Measurements from ENCODE around the gene CCDC154. TPM values are rescaled to one million over a fixed set of nuclear protein-coding genes. Genes with fewer than 3 reads are reported as not detected.

Gene CCDC154
- total and polyA plus RNA-seq, 2 donors (not counting 3 experiments of a cell fraction or from before 2014, with no cell fraction given) = 0.65 to 0.75 TPM

DNA sequence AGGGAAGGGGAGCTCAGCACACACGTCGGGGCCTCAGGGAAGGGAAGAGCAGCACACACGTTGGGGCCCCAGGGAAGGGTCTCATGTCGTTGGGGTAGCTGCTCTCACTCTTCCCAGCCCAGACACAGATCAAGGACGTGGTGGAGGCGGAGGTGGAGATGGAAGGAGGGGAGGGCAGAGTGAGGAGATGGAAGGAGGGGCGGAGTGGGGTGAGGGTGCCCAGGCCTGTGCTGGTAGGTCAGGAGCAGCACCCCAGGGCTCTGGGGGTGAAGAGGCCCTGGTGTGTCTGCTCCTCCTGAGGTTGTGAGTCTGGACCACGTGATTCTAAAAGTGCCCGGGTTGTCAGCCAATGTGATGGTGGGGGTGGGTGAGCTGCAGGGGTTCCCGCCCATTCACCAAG is 15.6 kb upstream of the CCDC154 start:
- dilution Hi-C loops (cut with MboI; ENCODE audit: extremely low pct_ligation_motif_present, low sequenced_read_pairs) = no loop called here
- Histone ChIP-seq H3K4me3 (replicated peaks in 1 of 3; ENCODE audit: insufficient read depth in 1 of 3, low read depth in 1 of 3, low read length in 3 of 3) (no peak overlapping the region), H3K4me1 (ENCODE audit: control insufficient read depth, extremely low read depth, insufficient read depth, low read length) (no peaks in the 10 kb centered on the region), H4K20me1 (replicated peaks; ENCODE audit: control insufficient read depth, extremely low read depth, insufficient read depth, low read length) (no peaks in the 10 kb centered on the region), H3K9ac (replicated peaks; ENCODE audit: extremely low read depth, insufficient read depth, low read length) (no peak overlapping the region), H3K27ac (ENCODE audit: insufficient read depth, low read depth, low read length) (no peak overlapping the region), H2AFZ (ENCODE audit: low read depth, low read length) (no peak overlapping the region), H3K4me2 (ENCODE audit: insufficient read depth, low read length) (no peak overlapping the region), H3K9me1 (replicated peaks; ENCODE audit: control insufficient read depth, extremely low read depth, insufficient read depth, low read length) (no peaks in the 10 kb centered on the region), H3K9me3 (replicated peaks; ENCODE audit: control insufficient read depth, insufficient read depth, low read length) (no peaks in the 10 kb centered on the region), H3K36me3 (ENCODE audit: control insufficient read depth in 2 of 2, extremely low read depth in 1 of 2, insufficient read depth in 2 of 2, low read length in 2 of 2) (peaks cover 0 to 37% of the 10 kb centered on the region in 2 experiments), H3K27me3 (ENCODE audit: control insufficient read depth in 2 of 2, insufficient read depth in 2 of 2, low read length in 2 of 2) (no peaks in the 10 kb centered on the region), H3K79me2 (ENCODE audit: control insufficient read depth, insufficient read depth, low read length) (no peaks in the 10 kb centered on the region)
- TF ChIP-seq JUN (IDR thresholded peaks at IDR 0.05; ENCODE audit: borderline replicate concordance, insufficient read depth, insufficient read length, low read depth) (no peak), GATA2 (IDR thresholded peaks at IDR 0.05; ENCODE audit: insufficient read depth, insufficient read length, low read depth, low read length) (no peak), POLR2A (IDR thresholded peaks at IDR 0.05; ENCODE audit: low read depth, low read length) (no peak), EZH2 (IDR thresholded peaks at IDR 0.05; ENCODE audit: borderline replicate concordance, low read depth, low read length, severe bottlenecking) (no peak)
- FAIRE-seq (no peak), DNase-seq (ENCODE audit: low read depth, low spot score) (no peak)
- BruUV-seq (replicated peaks) = no TSS peak
- intact Hi-C loops (cut with micrococcal nuclease) = no loop called here
- ChIA-PET POLR2A (no interaction called here), CTCF (no interaction called here)

- no peak overlapping the region for H3K4me2 ChIP-seq (ENCODE audit: insufficient read depth, low read length)
- BruUV-seq (replicated peaks) = no TSS peak
- CTCF ChIA-PET = no interaction called here
- H3K36me3 ChIP-seq (ENCODE audit: control insufficient read depth in 2 of 2, extremely low read depth in 1 of 2, insufficient read depth in 2 of 2, low read length in 2 of 2) = peaks cover 0 to 41% of the 10 kb centered on the region in 2 experiments
- no peaks in the 10 kb centered on the region for H3K9me3 ChIP-seq (replicated peaks; ENCODE audit: control insufficient read depth, insufficient read depth, low read length)
- no peak for TF ChIP-seq JUN (IDR thresholded peaks at IDR 0.05; ENCODE audit: borderline replicate concordance, insufficient read depth, insufficient read length, low read depth)
- TF ChIP-seq POLR2A (IDR thresholded peaks at IDR 0.05; ENCODE audit: low read depth, low read length) = no peak
- no peak for TF ChIP-seq GATA2 (IDR thresholded peaks at IDR 0.05; ENCODE audit: insufficient read depth, insufficient read length, low read depth, low read length)
- no peak for TF ChIP-seq POLR2AphosphoS5 (IDR thresholded peaks at IDR 0.05; ENCODE audit: insufficient read depth, low read depth, low read length)
- no peak for TF ChIP-seq EZH2 (IDR thresholded peaks at IDR 0.05; ENCODE audit: borderline replicate concordance, low read depth, low read length, severe bottlenecking)
- TF ChIP-seq, protein P1, sequence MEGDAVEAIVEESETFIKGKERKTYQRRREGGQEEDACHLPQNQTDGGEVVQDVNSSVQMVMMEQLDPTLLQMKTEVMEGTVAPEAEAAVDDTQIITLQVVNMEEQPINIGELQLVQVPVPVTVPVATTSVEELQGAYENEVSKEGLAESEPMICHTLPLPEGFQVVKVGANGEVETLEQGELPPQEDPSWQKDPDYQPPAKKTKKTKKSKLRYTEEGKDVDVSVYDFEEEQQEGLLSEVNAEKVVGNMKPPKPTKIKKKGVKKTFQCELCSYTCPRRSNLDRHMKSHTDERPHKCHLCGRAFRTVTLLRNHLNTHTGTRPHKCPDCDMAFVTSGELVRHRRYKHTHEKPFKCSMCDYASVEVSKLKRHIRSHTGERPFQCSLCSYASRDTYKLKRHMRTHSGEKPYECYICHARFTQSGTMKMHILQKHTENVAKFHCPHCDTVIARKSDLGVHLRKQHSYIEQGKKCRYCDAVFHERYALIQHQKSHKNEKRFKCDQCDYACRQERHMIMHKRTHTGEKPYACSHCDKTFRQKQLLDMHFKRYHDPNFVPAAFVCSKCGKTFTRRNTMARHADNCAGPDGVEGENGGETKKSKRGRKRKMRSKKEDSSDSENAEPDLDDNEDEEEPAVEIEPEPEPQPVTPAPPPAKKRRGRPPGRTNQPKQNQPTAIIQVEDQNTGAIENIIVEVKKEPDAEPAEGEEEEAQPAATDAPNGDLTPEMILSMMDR (IDR thresholded peaks at IDR 0.05; ENCODE audit: extremely low read depth in 1 of 2, insufficient read depth in 1 of 2, low read depth in 1 of 2, low read length in 2 of 2) = no peak
- no peak for TF ChIP-seq FOS (IDR thresholded peaks at IDR 0.05; ENCODE audit: borderline replicate concordance, insufficient read depth, low read length)
- TF ChIP-seq, protein P2, sequence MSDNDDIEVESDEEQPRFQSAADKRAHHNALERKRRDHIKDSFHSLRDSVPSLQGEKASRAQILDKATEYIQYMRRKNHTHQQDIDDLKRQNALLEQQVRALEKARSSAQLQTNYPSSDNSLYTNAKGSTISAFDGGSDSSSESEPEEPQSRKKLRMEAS (IDR thresholded peaks at IDR 0.05; ENCODE audit: insufficient read depth, insufficient read length) = no peak
- no peak for TF ChIP-seq MYC (IDR thresholded peaks at IDR 0.05; ENCODE audit: low read depth, low read length)
- DNase-seq (ENCODE audit: low read depth, low spot score) = no peak
- dilution Hi-C loops (cut with MboI; ENCODE audit: extremely low pct_ligation_motif_present, low sequenced_read_pairs) = no loop called here
- H3K27me3 ChIP-seq (ENCODE audit: control insufficient read depth in 2 of 2, insufficient read depth in 2 of 2, low read length in 2 of 2) = no peaks in the 10 kb centered on the region
- no peaks in the 10 kb centered on the region for H3K4me1 ChIP-seq (ENCODE audit: control insufficient read depth, extremely low read depth, insufficient read depth, low read length)
- POLR2A ChIA-PET = no interaction called here
- intact Hi-C loops (cut with micrococcal nuclease) = no loop called here
- no peaks in the 10 kb centered on the region for H3K79me2 ChIP-seq (ENCODE audit: control insufficient read depth, insufficient read depth, low read length)
- H3K9me1 ChIP-seq (replicated peaks; ENCODE audit: control insufficient read depth, extremely low read depth, insufficient read depth, low read length) = no peaks in the 10 kb centered on the region
- H3K9ac ChIP-seq (replicated peaks; ENCODE audit: extremely low read depth, insufficient read depth, low read length) = no peak overlapping the region
- no peak overlapping the region for H3K4me3 ChIP-seq (replicated peaks in 1 of 3; ENCODE audit: insufficient read depth in 1 of 3, low read depth in 1 of 3, low read length in 3 of 3)
- H3K27ac ChIP-seq (ENCODE audit: insufficient read depth, low read depth, low read length) = no peak overlapping the region
- no peaks in the 10 kb centered on the region for H4K20me1 ChIP-seq (replicated peaks; ENCODE audit: control insufficient read depth, extremely low read depth, insufficient read depth, low read length)
- FAIRE-seq = no peak
- H2AFZ ChIP-seq (ENCODE audit: low read depth, low read length) = no peak overlapping the region
Measured at GRCh38 chr16:1458977-1459341, 14.6 kb upstream of the CCDC154 start.

Data from endothelial cell of umbilical vein (primary cell).